SH-SY5Y (cell line): ENCODE results near the gene ZNF334.

Source experiments
- GATA2 ChIP-seq: IDR thresholded peaks from 2 replicates; pipeline ENCODE4 v1.6.1; 2011; ENCODE audit warnings: mild to moderate bottlenecking, low read depth, low read length
- GATA3 ChIP-seq: IDR thresholded peaks from 2 replicates; pipeline ENCODE4 v1.6.1; 2011; ENCODE audit warnings: low read depth, mild to moderate bottlenecking, low read length, moderate library complexity

DNA sequence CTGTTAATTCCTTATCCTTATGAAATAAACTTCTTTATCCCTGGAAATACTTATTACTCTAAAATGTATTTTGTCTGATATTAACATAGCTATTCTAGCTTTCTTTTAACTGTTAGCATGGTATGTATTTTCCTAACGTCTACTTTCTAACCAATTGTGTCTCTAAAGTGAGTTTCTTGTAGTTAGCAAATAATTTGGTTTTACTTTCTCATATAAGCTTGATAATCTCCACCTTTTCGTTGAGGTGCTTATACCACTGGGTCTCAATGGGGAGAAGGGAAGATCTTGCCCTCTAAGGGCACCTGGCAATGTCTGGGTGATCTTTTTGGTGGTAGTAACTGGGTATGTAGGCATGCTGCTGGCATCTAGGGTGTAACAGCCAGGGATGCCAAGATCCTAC lies 25.7 kb downstream of the ZNF334 start:
- TF ChIP-seq GATA3 (no peak), GATA2 (no peak)
